ENCODE data around the gene MAP7.

DNA sequence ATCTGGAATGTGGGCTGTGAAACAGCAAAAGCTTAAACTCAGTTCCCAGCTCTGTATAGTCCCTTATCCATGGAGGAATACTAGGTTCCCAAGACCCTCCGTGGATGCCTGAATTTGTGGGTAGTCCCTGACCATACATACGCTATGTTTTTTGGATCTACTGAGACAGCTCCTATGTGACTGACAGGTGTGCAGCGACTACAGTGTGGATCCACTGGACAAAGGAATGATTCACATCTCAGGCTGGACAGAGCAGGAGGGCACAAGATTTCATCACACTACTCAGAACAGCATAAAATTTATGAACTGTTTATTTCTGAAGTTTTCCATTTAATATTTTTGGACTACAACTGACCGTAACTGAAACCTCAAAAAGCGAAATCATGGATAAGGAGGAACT is 125.3 kb downstream of the MAP7 start:
- TF ChIP-seq POLR2A (IDR thresholded peaks at IDR 0.05) = no peak
- TF ChIP-seq, protein P1, sequence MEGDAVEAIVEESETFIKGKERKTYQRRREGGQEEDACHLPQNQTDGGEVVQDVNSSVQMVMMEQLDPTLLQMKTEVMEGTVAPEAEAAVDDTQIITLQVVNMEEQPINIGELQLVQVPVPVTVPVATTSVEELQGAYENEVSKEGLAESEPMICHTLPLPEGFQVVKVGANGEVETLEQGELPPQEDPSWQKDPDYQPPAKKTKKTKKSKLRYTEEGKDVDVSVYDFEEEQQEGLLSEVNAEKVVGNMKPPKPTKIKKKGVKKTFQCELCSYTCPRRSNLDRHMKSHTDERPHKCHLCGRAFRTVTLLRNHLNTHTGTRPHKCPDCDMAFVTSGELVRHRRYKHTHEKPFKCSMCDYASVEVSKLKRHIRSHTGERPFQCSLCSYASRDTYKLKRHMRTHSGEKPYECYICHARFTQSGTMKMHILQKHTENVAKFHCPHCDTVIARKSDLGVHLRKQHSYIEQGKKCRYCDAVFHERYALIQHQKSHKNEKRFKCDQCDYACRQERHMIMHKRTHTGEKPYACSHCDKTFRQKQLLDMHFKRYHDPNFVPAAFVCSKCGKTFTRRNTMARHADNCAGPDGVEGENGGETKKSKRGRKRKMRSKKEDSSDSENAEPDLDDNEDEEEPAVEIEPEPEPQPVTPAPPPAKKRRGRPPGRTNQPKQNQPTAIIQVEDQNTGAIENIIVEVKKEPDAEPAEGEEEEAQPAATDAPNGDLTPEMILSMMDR (IDR thresholded peaks at IDR 0.05) = no peak

Measured in esophagus squamous epithelium (tissue), 4 donors.